SK-N-SH (cell line): ENCODE results near the gene TMEM131. TPM values are rescaled to one million over a fixed set of nuclear protein-coding genes. Genes with fewer than 3 reads are reported as not detected.

ENCODE experiments used
- CTCF ChIA-PET: fragments of 300-600, 350-600 bp; formaldehyde crosslinking; extraction: SDS; loops from one replicate; lab custom pipeline; 2021; lab: Yijun Ruan, JAX
- POLR2A ChIA-PET: fragments of 350-600 bp; sonication (Branson Sonifier 250); formaldehyde crosslinking; extraction: SDS; loops from one replicate; lab custom pipeline; 2020; ENCODE audit warnings: antibody characterized with exemption, inconsistent platforms; lab: Yijun Ruan, JAX
- DNase-seq: peaks from one replicate; pipeline ENCODE4 v3.0.0; 2012
- H2AFZ ChIP-seq: fragments of 200-600 bp; sonication (generic); 2 replicates; pipeline ENCODE4 v1.8.1; 2016; ENCODE audit warnings: antibody characterized with exemption, mild to moderate bottlenecking, low read depth
- H3F3A ChIP-seq: fragments of 200-600 bp; sonication (generic); replicated peaks from 2 replicates; pipeline ENCODE3; 2016; ENCODE audit warnings: antibody characterized with exemption, mild to moderate bottlenecking; ENCODE audit not compliant: insufficient read depth
- H3K27ac ChIP-seq, 2 experiments: fragments of 200-500 bp in 1 of 2; fragments of 200-600 bp in 1 of 2; sonication (Bioruptor generic) in 1 of 2; sonication (generic), shearing (Covaris generic) in 1 of 2; 2 replicates each; pipeline versions ENCODE4 v1.5.1 to v1.6.1; 2014 to 2016; ENCODE audit warnings: low read depth in 2 of 2, inconsistent platforms in 1 of 2, low read length in 1 of 2, mild to moderate bottlenecking in 1 of 2, mixed read lengths in 1 of 2
- H3K27me3 ChIP-seq: fragments of 200-600 bp; sonication (generic), shearing (Covaris generic); 2 replicates; pipeline ENCODE4 v1.6.1; 2016; ENCODE audit warnings: mixed run types; ENCODE audit not compliant: insufficient read depth
- H3K36me3 ChIP-seq, 2 experiments: fragments of 200-500 bp in 1 of 2; fragments of 200-600 bp in 1 of 2; sonication (Bioruptor generic) in 1 of 2; sonication (generic) in 1 of 2; replicated peaks in 1 of 2; 2 replicates each; pipeline versions ENCODE3 to v1.5.1; 2014 to 2016; ENCODE audit warnings: low read length in 1 of 2, mild to moderate bottlenecking in 1 of 2; ENCODE audit not compliant: insufficient read depth in 2 of 2, control insufficient read depth in 1 of 2
- H3K4me1 ChIP-seq, 2 experiments: fragments of 200-500 bp in 1 of 2; fragments of 200-600 bp in 1 of 2; sonication (Bioruptor generic) in 1 of 2; sonication (generic), shearing (Covaris generic) in 1 of 2; 2 replicates each; pipeline versions ENCODE4 v1.5.1 to v1.6.1; 2014 to 2016; ENCODE audit warnings: low read depth in 1 of 2, low read length in 1 of 2, mixed run types in 1 of 2; ENCODE audit not compliant: insufficient read depth in 2 of 2, control insufficient read depth in 1 of 2
- H3K4me2 ChIP-seq: fragments of 200-600 bp; sonication (generic), shearing (Covaris generic); 2 replicates; pipeline ENCODE4 v1.6.1; 2017; ENCODE audit warnings: mixed run types
- H3K4me3 ChIP-seq, 2 experiments: fragments of 200-500 bp in 1 of 2; fragments of 200-600 bp in 1 of 2; sonication (Bioruptor generic) in 1 of 2; sonication (generic), shearing (Covaris generic) in 1 of 2; 2 replicates each; pipeline versions ENCODE4 v1.5.1 to v1.8.1; 2014 to 2016; ENCODE audit warnings: low read depth in 2 of 2, inconsistent platforms in 1 of 2, low read length in 1 of 2, mild to moderate bottlenecking in 1 of 2, mixed read lengths in 1 of 2, moderate library complexity in 1 of 2
- H3K79me2 ChIP-seq: fragments of 200-600 bp; sonication (generic); 2 replicates; pipeline ENCODE4 v1.8.1; 2017; ENCODE audit warnings: mild to moderate bottlenecking; ENCODE audit not compliant: insufficient read depth
- H3K9ac ChIP-seq: fragments of 200-600 bp; sonication (generic); 2 replicates; pipeline ENCODE4 v1.6.1; 2017; ENCODE audit warnings: mixed run types
- H3K9me2 ChIP-seq: fragments of 200-600 bp; sonication (generic); 2 replicates; pipeline ENCODE4 v1.6.1; 2017; ENCODE audit warnings: mixed run types
- H3K9me3 ChIP-seq: fragments of 200-600 bp; sonication (generic); 2 replicates; pipeline ENCODE4 v1.6.1; 2017; ENCODE audit warnings: mixed run types, mild to moderate bottlenecking, moderate library complexity
- H4K20me1 ChIP-seq: fragments of 200-600 bp; sonication (generic); 2 replicates; pipeline ENCODE4 v1.6.1; 2017; ENCODE audit warnings: mild to moderate bottlenecking, mixed run types; ENCODE audit not compliant: insufficient read depth
- CHD2 ChIP-seq: fragments of 150-350 bp; IDR thresholded peaks from 2 replicates; pipeline ENCODE4 v1.6.1; 2018; ENCODE audit warnings: low read length; ENCODE audit not compliant: partially characterized antibody
- ELF1 ChIP-seq: IDR thresholded peaks from 2 replicates; pipeline ENCODE4 v1.4.0; 2012
- FOXM1 ChIP-seq: IDR thresholded peaks from 2 replicates; pipeline ENCODE4 v1.4.0; 2012; ENCODE audit warnings: low read depth, mild to moderate bottlenecking
- JUND ChIP-seq: IDR thresholded peaks from 2 replicates; pipeline ENCODE4 v1.4.0; 2012
- MEF2A ChIP-seq: IDR thresholded peaks from 2 replicates; pipeline ENCODE4 v1.4.0; 2012; ENCODE audit warnings: low read depth, borderline replicate concordance
- NFIC ChIP-seq: IDR thresholded peaks from 2 replicates; pipeline ENCODE4 v1.4.0; 2012; ENCODE audit warnings: borderline replicate concordance
- RAD21 ChIP-seq: IDR thresholded peaks from 2 replicates; pipeline ENCODE4 v1.6.1; 2012; ENCODE audit warnings: mild to moderate bottlenecking, low read length
- RCOR1 ChIP-seq: fragments of 150-350 bp; IDR thresholded peaks from 2 replicates; pipeline ENCODE4 v1.6.1; 2017; ENCODE audit warnings: antibody characterized with exemption, low read length
- RFX5 ChIP-seq: IDR thresholded peaks from 2 replicates; pipeline ENCODE4 v1.6.1; 2012; ENCODE audit warnings: mild to moderate bottlenecking, improper control_type of control experiment, low read length
- RXRA ChIP-seq: IDR thresholded peaks from 2 replicates; pipeline ENCODE4 v1.4.0; 2012; ENCODE audit warnings: low read depth, mild to moderate bottlenecking, borderline replicate concordance
- SIN3A ChIP-seq: IDR thresholded peaks from 2 replicates; pipeline ENCODE4 v1.6.1; 2012; ENCODE audit warnings: low read depth, mild to moderate bottlenecking, low read length, moderate library complexity, borderline replicate concordance
- TAF1 ChIP-seq: IDR thresholded peaks from 2 replicates; pipeline ENCODE4 v1.6.1; 2012; ENCODE audit warnings: low read depth, mild to moderate bottlenecking, low read length, moderate library complexity, borderline replicate concordance
- TCF12 ChIP-seq: IDR thresholded peaks from 2 replicates; pipeline ENCODE4 v1.4.0; 2012
- YY1 ChIP-seq: IDR thresholded peaks from 2 replicates; pipeline ENCODE4 v1.4.0; 2012; ENCODE audit warnings: low read depth, mild to moderate bottlenecking
- WGBS: methylation state at CpG from one replicate; pipeline ENCODE4 v1.1.6; 2017; ENCODE audit warnings: low lambda C conversion rate; 5-methylcytosine and 5-hydroxymethylcytosine counted together
- polyA plus RNA-seq, 3 experiments: library from polyadenylated mRNA; depleted of rRNA; stranded (reverse); fragments of >200 nt; gene quantifications; 2 replicates each; pipeline ENCODE4 v1.2.3, GENCODE V29; 2012
- TF ChIP-seq, protein P1 (sequence below): fragments of 200-600 bp; sonication (generic); IDR thresholded peaks from 2 replicates; pipeline ENCODE4 v1.6.1; 2017; ENCODE audit warnings: antibody characterized with exemption, mild to moderate bottlenecking, moderate library complexity
- TF ChIP-seq, protein P2 (sequence below): IDR thresholded peaks from 2 replicates; pipeline ENCODE4 v1.4.0; 2012; ENCODE audit warnings: low read depth
- TF ChIP-seq, protein P3 (sequence below): fragments of 150-350 bp; IDR thresholded peaks from 2 replicates; pipeline ENCODE4 v1.6.1; 2017; ENCODE audit warnings: antibody characterized with exemption, low read length, low read depth, borderline replicate concordance
- TF ChIP-seq, protein P4 (sequence below): IDR thresholded peaks from 2 replicates; pipeline ENCODE4 v1.6.1; 2012; ENCODE audit warnings: mild to moderate bottlenecking, low read depth, low read length, moderate library complexity
- TF ChIP-seq, protein P5 (sequence below): IDR thresholded peaks from 2 replicates; pipeline ENCODE4 v1.4.0; 2012; ENCODE audit warnings: low read depth, borderline replicate concordance
- TF ChIP-seq, protein P6 (sequence below): IDR thresholded peaks from 2 replicates; pipeline ENCODE4; 2012

The TMEM131 gene
- polyA plus RNA-seq, 1 of the 3 experiments (the other 2 are of a cell fraction) = 9.1 TPM

DNA sequence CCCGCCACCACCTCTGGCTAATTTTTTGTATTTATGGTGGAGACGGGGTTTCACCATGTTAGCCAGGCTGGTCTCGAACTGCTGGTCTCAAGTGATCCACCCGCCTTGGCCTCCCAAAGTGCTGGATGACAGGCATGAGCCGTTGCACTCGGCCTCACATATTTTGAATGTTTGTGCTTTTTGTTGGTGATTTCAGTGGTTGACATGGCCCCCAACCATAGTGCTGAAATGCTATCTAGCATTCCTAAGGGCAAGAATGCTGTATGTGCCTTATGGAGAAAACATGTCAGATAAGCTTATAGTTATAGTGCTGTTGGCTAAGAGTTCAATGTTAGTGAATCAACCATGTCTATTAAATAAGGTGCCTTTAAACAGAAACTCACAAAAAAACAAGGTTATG, 273.5 kb downstream of the TMEM131 start (continued):
- TF ChIP-seq, protein P1, sequence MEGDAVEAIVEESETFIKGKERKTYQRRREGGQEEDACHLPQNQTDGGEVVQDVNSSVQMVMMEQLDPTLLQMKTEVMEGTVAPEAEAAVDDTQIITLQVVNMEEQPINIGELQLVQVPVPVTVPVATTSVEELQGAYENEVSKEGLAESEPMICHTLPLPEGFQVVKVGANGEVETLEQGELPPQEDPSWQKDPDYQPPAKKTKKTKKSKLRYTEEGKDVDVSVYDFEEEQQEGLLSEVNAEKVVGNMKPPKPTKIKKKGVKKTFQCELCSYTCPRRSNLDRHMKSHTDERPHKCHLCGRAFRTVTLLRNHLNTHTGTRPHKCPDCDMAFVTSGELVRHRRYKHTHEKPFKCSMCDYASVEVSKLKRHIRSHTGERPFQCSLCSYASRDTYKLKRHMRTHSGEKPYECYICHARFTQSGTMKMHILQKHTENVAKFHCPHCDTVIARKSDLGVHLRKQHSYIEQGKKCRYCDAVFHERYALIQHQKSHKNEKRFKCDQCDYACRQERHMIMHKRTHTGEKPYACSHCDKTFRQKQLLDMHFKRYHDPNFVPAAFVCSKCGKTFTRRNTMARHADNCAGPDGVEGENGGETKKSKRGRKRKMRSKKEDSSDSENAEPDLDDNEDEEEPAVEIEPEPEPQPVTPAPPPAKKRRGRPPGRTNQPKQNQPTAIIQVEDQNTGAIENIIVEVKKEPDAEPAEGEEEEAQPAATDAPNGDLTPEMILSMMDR = no peak
- TF ChIP-seq, protein P2, sequence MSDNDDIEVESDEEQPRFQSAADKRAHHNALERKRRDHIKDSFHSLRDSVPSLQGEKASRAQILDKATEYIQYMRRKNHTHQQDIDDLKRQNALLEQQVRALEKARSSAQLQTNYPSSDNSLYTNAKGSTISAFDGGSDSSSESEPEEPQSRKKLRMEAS = no peak
- no peak for TF ChIP-seq TCF12

DNA sequence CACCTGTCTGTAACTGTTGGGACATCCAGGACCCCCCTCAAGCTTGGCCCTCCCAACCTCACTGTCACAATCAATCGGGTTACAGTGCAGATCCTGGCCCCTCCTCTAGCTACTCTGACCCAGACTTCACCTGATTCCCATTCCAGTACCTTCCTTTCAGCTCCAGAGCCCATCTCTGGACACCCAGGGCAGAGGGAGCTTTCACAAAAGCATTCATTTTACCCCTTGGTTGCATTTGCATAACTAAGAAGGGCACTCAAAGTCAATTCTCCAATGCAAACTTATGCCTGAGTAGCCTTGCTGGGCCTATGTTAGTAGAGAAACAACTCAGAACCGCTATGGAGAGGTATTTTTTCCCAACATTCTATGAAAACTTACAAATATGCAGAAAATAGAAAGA, 275.0 kb downstream of the TMEM131 start:
- no peak overlapping the region for H3K27ac ChIP-seq
- CTCF ChIA-PET = interaction anchor here (0.9 to 1.4 kb wide), 2 partner anchors 27 to 664 kb away, joined by 3 to 4 read pairs; no protein-coding TSS in a partner anchor

More for the DNA sequence above, 275.0 kb downstream of the TMEM131 start:
- Histone ChIP-seq H2AFZ (no peak overlapping the region), H3K9me2 (no peaks in the 10 kb centered on the region), H4K20me1 (no peaks in the 10 kb centered on the region), H3K79me2 (no peaks in the 10 kb centered on the region), H3K9ac (no peak overlapping the region), H3K4me1 (no peaks in the 10 kb centered on the region; a peak in 1 of 4 replicates), H3K4me3 (no peak overlapping the region), H3F3A (no peaks in the 10 kb centered on the region), H3K4me2 (no peak overlapping the region), H3K36me3 (no peaks in the 10 kb centered on the region), H3K27me3 (no peaks in the 10 kb centered on the region), H3K9me3 (no peaks in the 10 kb centered on the region)
- TF ChIP-seq RFX5 (no peak), TAF1 (no peak), YY1 (no peak), JUND (no peak), CHD2 (no peak), TCF12 (no peak), MEF2A (no peak), RCOR1 (no peak), SIN3A (no peak), RXRA (no peak), FOXM1 (no peak), ELF1 (no peak), NFIC (no peak), RAD21 (no peak)
- TF ChIP-seq, protein P3, sequence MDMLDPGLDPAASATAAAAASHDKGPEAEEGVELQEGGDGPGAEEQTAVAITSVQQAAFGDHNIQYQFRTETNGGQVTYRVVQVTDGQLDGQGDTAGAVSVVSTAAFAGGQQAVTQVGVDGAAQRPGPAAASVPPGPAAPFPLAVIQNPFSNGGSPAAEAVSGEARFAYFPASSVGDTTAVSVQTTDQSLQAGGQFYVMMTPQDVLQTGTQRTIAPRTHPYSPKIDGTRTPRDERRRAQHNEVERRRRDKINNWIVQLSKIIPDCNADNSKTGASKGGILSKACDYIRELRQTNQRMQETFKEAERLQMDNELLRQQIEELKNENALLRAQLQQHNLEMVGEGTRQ = no peak
- TF ChIP-seq, protein P4, sequence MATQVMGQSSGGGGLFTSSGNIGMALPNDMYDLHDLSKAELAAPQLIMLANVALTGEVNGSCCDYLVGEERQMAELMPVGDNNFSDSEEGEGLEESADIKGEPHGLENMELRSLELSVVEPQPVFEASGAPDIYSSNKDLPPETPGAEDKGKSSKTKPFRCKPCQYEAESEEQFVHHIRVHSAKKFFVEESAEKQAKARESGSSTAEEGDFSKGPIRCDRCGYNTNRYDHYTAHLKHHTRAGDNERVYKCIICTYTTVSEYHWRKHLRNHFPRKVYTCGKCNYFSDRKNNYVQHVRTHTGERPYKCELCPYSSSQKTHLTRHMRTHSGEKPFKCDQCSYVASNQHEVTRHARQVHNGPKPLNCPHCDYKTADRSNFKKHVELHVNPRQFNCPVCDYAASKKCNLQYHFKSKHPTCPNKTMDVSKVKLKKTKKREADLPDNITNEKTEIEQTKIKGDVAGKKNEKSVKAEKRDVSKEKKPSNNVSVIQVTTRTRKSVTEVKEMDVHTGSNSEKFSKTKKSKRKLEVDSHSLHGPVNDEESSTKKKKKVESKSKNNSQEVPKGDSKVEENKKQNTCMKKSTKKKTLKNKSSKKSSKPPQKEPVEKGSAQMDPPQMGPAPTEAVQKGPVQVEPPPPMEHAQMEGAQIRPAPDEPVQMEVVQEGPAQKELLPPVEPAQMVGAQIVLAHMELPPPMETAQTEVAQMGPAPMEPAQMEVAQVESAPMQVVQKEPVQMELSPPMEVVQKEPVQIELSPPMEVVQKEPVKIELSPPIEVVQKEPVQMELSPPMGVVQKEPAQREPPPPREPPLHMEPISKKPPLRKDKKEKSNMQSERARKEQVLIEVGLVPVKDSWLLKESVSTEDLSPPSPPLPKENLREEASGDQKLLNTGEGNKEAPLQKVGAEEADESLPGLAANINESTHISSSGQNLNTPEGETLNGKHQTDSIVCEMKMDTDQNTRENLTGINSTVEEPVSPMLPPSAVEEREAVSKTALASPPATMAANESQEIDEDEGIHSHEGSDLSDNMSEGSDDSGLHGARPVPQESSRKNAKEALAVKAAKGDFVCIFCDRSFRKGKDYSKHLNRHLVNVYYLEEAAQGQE = no peak
- TF ChIP-seq, protein P5, sequence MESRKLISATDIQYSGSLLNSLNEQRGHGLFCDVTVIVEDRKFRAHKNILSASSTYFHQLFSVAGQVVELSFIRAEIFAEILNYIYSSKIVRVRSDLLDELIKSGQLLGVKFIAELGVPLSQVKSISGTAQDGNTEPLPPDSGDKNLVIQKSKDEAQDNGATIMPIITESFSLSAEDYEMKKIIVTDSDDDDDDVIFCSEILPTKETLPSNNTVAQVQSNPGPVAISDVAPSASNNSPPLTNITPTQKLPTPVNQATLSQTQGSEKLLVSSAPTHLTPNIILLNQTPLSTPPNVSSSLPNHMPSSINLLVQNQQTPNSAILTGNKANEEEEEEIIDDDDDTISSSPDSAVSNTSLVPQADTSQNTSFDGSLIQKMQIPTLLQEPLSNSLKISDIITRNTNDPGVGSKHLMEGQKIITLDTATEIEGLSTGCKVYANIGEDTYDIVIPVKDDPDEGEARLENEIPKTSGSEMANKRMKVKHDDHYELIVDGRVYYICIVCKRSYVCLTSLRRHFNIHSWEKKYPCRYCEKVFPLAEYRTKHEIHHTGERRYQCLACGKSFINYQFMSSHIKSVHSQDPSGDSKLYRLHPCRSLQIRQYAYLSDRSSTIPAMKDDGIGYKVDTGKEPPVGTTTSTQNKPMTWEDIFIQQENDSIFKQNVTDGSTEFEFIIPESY = no peak
- TF ChIP-seq, protein P6, sequence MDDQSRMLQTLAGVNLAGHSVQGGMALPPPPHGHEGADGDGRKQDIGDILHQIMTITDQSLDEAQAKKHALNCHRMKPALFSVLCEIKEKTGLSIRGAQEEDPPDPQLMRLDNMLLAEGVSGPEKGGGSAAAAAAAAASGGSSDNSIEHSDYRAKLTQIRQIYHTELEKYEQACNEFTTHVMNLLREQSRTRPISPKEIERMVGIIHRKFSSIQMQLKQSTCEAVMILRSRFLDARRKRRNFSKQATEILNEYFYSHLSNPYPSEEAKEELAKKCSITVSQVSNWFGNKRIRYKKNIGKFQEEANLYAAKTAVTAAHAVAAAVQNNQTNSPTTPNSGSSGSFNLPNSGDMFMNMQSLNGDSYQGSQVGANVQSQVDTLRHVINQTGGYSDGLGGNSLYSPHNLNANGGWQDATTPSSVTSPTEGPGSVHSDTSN = no peak
- DNase-seq = no peak
- WGBS = 59% methylated on average over 2 of the region's 2 CpGs
- POLR2A ChIA-PET = no interaction called here
